Suppressor macrophage treated with lipopolysaccharide for 4 hours (primary cell): ENCODE results near the gene TIMM17B.

Source experiments
- DNase-seq: peaks from one replicate; pipeline ENCODE4 v3.0.0-alpha.2; 2020

Gene TIMM17B

GRCh38 chrX:48918643-48919340 lies 21.2 kb upstream of the TIMM17B start, which contains the start of gene PIM2:
Gene PIM2, minus strand, starts transcription at chrX:48919024. Its CDS starts 190 bp downstream, at chrX:48918834.
- DNase-seq, result peak; percentile 92

DNA sequence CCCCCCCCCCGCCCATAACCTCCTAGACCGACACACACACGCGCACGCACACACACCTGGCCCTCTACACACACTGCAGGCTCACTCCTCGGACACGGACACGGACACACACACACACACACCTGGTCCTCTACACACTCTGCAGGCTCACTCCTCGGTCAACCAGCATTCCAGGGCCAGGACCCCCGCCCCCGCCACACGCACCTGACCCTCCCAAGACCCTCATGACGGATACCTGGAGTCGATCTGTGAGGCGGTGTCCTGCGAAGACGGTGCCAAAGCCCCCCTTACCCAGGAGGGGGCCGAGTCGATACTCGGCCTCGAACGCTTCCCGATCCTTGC lies 20.7 kb upstream of the TIMM17B start:
- no peak for DNase-seq

GRCh38 chrX:48917139-48918001 lies 19.8 kb upstream of the TIMM17B start:
- peak; percentile 92 for DNase-seq

DNA sequence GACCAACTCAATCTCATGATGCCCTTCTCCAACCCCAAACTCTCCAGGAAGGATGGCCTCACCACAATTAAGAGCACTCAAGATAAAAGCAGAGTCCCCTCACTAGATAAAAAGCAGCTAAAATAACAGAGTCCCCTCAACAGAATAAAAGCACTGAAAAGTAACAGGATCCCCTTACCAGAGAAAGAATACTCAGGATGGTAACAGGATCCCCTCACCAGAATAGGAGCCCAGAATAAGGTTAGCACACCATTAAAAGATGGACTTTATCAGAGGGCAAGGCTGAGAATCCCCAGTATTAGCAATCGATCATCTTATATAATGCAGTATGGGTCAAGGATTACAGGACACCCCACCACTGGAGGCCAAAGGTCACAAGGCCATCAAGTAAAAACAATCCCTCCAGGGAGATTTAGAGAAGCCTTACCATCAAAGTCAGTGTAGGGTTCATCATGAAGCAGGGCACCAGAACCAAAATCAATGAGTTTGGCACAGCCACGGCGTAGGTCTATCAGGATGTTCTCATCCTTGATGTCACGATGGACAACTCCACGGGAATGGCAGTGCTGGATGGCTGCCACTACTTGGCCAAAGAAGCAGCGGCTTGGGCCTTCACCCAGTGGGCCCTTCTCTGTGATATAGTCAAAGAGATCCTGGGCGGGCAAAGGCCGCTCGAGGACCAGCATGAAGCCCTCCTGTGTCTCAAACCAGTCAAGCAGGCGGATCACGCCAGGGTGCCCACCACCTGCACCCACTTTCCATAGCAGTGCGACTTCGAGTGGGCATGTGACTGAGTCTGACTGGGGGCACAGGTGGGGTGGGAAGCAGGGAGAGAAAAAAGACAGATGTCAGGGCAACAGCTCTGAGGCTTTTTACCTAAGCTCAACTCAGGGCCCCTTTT lies 17.3 kb upstream of the TIMM17B start:
- no peak for DNase-seq

DNA sequence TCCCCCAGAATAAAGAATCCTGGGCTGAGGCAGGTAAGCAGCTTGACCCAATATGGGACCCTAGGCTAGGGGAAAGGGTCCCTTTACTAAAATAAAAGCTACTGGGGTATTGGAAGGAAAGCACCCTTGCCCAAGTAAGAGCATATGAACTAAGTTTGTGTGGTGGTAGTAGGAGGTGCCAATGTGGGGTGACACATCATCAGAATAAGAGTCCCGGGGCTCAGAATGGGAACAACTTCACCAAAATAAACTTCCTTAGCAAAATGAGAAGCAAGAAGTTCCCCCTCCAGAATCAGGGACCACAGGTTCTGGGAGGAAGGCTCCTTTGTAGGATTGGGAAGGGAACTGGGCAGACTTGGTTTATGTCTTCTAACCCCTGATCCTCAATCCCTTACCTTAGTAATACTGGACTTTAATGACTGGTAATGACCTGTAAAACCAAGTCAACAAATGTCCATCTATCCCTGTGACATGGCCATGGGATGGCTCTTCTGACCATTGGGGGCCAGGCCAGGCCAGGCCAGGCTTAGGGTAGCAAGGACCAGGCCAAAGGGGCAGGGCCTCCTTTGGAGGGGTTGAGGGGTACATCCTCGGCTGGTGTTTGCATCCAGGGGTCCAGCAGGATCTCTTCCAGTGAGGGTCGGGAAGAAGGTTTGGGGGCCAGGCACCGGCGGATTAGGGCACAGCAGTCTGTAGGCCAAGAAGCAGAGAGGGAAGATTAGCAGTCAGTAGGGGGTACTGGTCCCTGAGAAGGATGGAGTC lies 16.2 kb upstream of the TIMM17B start:
- no peak for DNase-seq

DNA sequence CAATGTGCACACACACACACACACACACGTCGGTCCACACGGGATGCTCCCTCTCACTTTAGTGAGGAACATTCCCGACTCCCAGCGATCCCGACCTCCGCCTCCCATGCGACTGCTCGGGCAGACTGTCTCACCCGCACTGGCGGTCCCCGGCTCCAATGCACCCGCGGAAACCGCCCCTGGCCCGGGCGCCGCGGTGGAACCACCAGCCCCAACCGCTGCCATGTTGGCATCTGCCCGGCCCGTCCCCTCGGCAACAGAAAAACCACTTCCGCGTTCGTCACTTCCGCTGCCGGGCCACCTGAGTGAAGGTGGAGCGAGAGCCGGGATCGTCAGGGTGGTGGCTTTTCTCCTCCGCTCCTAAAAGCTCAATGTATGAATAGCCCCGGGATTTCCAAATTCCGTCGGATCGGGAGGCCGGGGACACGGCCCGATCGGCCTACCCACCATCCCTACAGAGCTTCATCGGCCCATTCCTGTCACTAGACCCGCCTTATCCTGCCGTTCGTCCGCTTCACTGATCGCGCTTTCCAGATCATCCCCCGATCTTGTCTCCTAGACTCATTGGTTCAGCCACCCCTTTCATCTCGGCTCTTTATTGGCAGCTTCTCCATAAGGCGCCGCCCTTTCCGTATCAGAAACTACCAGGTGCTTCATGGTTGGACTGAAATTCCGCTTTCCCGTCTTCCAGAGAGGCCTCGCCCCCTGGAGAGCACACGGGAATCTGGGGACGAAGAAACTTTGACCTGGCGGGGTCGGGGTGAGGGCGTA lies 14.0 kb upstream of the TIMM17B start, which contains the start of gene SLC35A2:
Gene SLC35A2, minus strand, starts transcription at position 235 of the 771 bp plus-strand sequence. Its CDS starts 10 bp downstream, at position 225.
- peak; percentile 69 for DNase-seq

- peak; percentile 38 for DNase-seq
Measured at GRCh38 chrX:48910926-48911411, 13.4 kb upstream of the TIMM17B start.

DNA sequence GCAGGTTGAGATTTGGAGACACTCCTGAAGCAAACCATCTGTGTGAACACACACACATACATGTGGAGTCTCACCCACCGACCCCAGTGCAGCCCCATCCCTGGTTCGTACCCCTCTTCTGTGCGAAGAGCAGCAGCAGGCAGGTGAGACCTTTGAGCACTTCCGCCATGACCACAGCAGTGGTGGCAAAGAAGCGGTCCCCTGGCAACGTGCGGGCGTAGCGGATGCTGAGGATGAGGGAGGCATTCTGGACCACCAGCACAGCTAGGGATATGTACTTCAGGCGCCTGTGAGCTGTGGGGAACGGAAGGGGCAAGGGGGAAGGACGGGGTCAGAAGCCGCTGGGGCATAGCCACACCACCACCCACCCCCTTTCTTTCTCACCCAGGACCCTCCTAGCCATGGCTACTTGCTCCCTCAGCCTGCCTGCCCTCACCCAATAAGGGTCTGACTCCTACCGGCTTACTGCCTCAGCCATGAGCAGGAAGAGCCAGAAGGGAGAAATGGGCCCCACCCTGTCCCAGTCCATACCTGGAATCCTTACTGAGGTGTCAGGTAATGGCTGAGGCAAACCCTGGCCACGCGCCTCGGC lies 12.2 kb upstream of the TIMM17B start:
- DNase-seq, result no peak

GRCh38 chrX:48908600-48908999 lies 11.0 kb upstream of the TIMM17B start:
- no peak for DNase-seq

DNA sequence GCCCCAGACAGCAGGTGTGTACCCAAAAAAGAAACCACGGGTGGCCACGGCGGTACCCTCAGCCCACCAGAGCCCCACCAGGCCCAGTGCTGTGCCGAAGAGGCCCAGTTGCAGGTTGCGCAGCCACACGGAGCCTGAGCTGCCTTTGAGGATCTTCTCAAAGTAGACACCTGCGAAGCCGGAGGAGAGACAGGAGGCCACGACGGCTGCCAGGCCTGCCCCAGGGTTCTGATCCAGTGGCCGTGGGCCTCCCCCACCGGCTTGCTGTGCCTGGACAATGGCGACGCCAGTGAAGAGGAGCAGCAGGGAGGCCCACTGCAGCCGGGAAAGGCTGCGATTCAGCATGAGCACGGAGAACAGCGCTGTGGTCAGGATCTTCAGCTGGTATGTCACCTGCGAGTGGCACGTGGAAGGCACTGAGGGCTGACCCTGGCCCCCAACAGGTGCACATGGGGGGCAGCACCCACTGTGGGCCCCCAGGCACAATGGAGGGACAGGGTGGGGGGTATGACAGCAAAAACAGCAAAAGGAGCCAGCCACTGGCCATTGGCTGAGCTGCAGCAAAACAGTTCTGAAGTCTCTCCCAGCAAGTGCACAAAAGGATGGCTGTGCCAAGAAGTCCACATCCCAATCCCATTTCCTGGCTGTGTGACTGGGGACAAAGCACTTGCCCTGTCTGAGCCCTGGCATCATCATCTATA lies 7.7 kb upstream of the TIMM17B start:
- DNase-seq, result no peak

- DNase-seq, result no peak
Measured at GRCh38 chrX:48904626-48905025, 7.1 kb upstream of the TIMM17B start.

DNA sequence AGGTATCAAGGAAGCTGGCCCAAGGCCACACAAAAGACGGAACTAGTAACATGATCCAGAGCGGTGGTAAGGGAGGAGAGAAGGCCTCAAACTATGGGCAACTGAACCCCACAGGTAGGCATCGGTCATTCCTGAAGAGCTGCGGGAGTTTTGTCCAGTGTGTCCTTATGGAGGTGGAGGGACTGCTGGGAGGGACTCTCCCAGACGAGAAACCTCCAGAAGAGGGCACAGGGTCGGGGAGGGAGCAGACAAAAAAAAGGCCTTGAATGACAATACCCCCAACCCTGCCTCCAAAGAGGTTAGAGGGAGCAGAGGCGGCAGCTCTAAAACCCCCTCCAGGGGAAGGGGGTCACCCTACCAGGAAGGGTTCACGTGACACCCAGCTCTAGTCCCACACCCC lies 6.6 kb upstream of the TIMM17B start:
- DNase-seq, result no peak

GRCh38 chrX:48903290-48903689 lies 5.7 kb upstream of the TIMM17B start:
- no peak for DNase-seq

DNA sequence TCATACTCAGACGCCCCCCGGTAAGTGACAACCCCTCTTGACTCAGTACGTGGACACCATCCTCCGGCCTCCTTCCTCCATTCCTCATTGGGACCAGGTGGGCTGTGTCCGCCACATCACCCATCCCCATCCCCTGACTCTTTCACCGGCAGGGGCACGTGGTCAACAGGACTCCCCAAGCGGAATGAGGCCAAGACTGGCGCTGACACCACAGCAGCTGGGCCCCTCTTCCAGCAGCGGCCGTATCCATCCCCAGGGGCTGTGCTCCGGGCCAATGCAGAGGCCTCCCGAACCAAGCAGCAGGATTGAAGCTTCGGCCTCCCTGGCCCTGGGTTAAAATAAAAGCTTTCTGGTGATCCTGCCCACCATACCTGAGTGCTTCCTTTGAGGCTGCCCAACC lies 5.2 kb upstream of the TIMM17B start:
- no peak for DNase-seq

DNA sequence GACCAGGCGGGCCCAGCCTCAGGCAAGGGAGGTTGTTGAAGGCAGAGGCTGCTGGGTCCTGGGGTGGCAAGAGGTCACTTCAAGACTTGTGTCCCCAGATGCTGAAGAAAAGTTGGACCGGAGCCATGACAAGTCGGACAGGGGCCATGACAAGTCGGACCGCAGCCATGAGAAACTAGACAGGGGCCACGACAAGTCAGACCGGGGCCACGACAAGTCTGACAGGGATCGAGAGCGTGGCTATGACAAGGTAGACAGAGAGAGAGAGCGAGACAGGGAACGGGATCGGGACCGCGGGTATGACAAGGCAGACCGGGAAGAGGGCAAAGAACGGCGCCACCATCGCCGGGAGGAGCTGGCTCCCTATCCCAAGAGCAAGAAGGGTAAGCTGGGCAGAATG lies 4.6 kb upstream of the TIMM17B start:
- DNase-seq, result no peak

DNA sequence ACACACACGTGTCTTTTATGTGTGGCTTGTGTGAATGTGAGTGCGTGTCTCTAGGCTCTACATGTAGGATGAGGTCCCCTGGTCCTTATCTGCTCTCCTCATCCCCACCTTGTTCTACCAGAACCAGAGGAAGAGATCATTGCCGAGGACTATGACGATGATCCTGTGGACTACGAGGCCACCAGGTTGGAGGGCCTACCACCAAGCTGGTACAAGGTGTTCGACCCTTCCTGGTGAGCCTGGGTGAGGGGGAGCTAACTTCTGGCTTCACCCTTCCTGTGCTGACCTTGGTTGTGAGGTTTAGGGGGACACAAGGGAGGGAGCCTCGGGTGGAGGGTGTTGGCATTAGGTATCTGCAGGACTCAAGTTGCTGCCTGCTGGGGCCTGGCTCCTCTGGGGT lies 3.5 kb upstream of the TIMM17B start:
- DNase-seq, result no peak

DNA sequence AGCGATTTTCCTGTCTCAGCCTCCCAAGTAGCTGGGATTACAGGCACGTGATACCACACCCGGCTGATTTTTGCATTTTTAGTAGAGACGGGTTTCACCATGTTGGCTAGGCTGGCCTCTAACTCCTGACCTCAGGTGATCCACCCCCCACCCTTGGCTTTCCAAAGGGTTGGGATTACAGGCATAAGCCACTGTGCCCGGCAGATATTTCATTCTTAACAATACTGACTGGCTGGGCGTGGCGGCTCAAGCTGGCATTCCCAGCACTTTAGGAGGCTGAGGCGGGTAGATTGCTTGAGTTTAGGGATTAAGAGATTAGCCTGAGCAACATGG lies 1.5 kb upstream of the TIMM17B start:
- DNase-seq, result no peak

DNA sequence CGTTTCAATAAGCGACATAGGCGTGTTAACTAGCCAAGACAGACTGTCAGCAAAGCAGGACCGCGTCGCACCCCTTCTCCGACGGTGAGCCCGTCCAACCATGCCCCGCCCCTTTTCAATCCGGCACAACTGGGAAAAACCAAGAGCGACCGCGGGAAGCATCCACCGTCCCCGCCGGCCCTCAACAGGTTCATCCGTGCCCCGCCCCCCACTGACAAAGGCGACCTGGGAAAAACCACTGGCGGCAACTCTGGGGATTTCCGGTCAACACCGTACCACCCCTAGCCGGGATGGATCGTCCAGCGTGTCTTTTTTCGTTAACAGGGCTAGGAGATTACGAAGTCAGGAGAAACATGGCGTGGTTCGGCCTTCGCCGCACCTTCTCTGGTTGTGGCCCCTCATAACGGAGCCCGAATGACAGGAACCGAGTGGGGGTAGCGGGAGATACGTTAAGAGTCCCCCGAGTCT lies 377 bp downstream of the TIMM17B start:
- peak; percentile 71 for DNase-seq

DNA sequence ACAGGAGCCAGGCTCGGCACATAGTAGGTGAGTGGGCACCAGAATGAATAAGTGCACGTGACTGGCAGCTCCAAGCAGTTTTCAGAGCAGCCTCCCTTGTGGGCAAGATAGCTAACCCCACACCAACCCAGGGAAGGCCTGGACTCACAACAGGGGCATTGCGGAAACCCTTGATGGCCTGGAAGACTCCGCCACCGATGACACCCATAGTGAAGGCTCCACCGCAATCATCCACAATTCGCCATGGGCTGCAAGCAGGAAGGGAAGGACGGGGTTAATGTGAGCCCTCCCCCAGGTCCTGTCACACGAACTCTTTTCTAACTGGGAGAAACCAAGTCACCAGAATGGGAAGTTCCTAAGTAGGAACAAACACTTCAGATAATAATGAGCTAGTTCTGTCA lies 957 bp downstream of the TIMM17B start:
- no peak for DNase-seq

- DNase-seq, result no peak
Measured at GRCh38 chrX:48894891-48895290, 2.7 kb downstream of the TIMM17B start.
